ENCODE data around the gene KLHL40. TPM values are rescaled to one million over a fixed set of nuclear protein-coding genes. Genes with fewer than 3 reads are reported as not detected.

The KLHL40 gene
- total and polyA plus RNA-seq, 10 of the 15 experiments (the other 5 are each of a cell fraction or from before 2014, with no cell fraction given), result not detected

DNA sequence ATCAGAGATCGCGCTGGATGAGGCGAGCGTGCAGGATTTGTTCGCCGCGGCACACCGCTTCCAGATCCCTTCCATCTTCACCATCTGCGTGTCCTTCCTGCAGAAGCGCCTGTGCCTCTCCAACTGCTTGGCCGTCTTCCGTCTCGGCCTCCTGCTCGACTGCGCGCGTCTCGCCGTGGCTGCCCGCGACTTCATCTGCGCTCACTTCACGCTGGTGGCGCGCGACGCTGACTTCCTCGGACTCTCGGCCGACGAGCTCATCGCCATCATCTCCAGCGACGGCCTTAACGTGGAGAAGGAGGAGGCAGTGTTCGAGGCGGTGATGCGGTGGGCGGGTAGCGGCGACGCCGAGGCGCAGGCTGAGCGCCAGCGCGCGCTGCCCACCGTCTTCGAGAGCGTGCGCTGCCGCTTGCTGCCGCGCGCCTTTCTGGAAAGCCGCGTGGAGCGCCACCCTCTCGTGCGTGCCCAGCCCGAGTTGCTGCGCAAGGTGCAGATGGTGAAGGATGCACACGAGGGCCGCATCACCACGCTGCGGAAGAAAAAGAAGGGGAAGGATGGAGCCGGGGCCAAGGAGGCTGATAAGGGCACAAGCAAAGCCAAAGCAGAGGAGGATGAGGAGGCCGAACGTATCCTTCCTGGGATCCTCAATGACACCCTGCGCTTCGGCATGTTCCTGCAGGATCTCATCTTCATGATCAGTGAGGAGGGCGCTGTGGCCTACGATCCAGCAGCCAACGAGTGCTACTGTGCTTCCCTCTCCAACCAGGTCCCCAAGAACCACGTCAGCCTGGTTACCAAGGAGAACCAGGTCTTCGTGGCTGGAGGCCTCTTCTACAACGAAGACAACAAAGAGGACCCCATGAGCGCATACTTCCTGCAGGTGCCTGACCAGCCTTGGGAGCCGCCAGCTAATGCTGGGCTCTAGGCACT lies 819 bp downstream of the KLHL40 start:
- intact Hi-C loops (cut with micrococcal nuclease; ENCODE audit: unreplicated experiment), result no loop called here
- no peak overlapping the region for H3K27ac ChIP-seq (ENCODE audit: control insufficient read depth, insufficient read depth)

DNA sequence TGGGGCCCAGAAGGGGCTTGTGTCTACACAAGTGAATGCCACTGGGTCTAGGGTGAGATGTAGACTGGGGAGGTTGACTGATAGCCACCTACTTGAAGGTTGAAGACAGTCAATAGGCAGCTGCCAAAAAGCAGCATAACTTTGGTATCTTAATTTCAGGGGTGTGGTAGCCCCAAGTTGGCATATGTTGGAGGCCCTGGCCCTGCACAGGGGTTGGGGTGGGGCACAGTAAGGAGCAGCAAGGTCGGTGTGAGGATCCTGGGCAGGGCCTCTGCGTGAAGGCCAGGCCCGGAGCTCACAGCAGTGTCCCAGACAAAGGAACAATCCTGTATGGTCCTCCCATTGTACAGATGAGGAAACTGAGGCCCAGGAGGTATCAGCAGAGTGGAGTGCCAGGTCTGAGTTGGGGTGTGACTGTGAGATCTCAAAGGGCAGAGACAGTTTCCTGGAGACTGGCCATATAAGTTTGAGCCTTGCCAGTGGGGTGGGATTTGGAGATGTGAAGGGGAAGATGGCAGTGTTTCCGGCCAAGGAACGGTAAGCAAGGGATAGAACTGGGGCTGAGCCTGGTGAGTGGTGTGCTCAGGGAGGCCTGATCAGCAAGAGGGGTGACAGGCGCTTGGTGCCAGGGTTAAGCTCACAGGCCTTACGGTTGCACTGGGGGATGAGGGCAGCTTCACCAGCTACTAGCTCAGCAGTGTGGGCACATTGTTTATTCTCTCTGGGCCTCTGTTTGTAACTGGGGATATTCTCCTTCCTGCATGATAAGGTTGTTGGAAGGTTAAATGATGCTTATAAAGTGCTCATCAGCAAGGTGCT lies 1.7 kb downstream of the KLHL40 start:
- no peaks in the 10 kb centered on the region for H3K4me1 ChIP-seq (ENCODE audit: control insufficient read depth, insufficient read depth, low read length)
- no peaks in the 10 kb centered on the region for H3K36me3 ChIP-seq (ENCODE audit: control insufficient read depth in 2 of 2, insufficient read depth in 2 of 2, low read length in 1 of 2)
- H3K4me3 ChIP-seq, result no peak overlapping the region
- H3K9me3 ChIP-seq (replicated peaks; ENCODE audit: control insufficient read depth, insufficient read depth, low read length), result no peaks in the 10 kb centered on the region
- SMC1A ChIA-PET (ENCODE audit: uncharacterized antibody, unreplicated experiment), result no interaction called here
- 48% methylated on average over 7 of the region's 7 CpGs for WGBS (ENCODE audit: insufficient coverage, insufficient replicate concordance, low lambda C conversion rate, missing lambda C conversion rate)
- no peak overlapping the region for H3K9ac ChIP-seq (ENCODE audit: control insufficient read depth, insufficient read depth, low read length)
- DNase-seq (ENCODE audit: low read depth, low spot score), result no peak
- H3K4me2 ChIP-seq (ENCODE audit: control insufficient read depth, insufficient read depth), result no peak overlapping the region
- BruUV-seq (replicated peaks), result no TSS peak
- TF ChIP-seq NFYA (IDR thresholded peaks at IDR 0.05; ENCODE audit: borderline replicate concordance, low read depth, low read length) (no peak), RFX5 (IDR thresholded peaks at IDR 0.05; ENCODE audit: low read depth, low read length) (no peak), ZSCAN29 (IDR thresholded peaks at IDR 0.05) (no peak), SMC3 (IDR thresholded peaks at IDR 0.05; ENCODE audit: borderline replicate concordance, low read length) (no peak), EGR1 (IDR thresholded peaks at IDR 0.05; ENCODE audit: borderline replicate concordance in 1 of 2, low read depth in 2 of 2, low read length in 2 of 2) (no peak), RCOR1 (conservative IDR thresholded peaks at IDR 0.05; ENCODE audit: low read depth, low read length) (no peak), EZH2 (IDR thresholded peaks at IDR 0.05; ENCODE audit: borderline replicate concordance, control insufficient read depth, low read depth, low read length) (no peak)
- POLR2A ChIA-PET, result no interaction called here
- H4K20me1 ChIP-seq (ENCODE audit: control insufficient read depth, insufficient read depth), result no peaks in the 10 kb centered on the region
- RAD21 ChIA-PET (ENCODE audit: unreplicated experiment), result no interaction called here
- no peak overlapping the region for H2AFZ ChIP-seq (ENCODE audit: control insufficient read depth, low read depth, low read length)
- CTCF ChIA-PET, result no interaction called here
- ATAC-seq, result no peak
- H3K27me3 ChIP-seq (replicated peaks in 1 of 2; ENCODE audit: control insufficient read depth in 2 of 2, insufficient read depth in 2 of 2, low read length in 1 of 2), result no peaks in the 10 kb centered on the region
- no peak for FAIRE-seq
- H3K79me2 ChIP-seq (ENCODE audit: control insufficient read depth, insufficient read depth, low read length), result no peaks in the 10 kb centered on the region
- no peak overlapping the region for H3K27ac ChIP-seq (ENCODE audit: control insufficient read depth, insufficient read depth)
- intact Hi-C loops (cut with micrococcal nuclease; ENCODE audit: unreplicated experiment) (no loop called here), in situ Hi-C loops (cut with MboI) (no loop called here)

More for the DNA sequence above, 819 bp downstream of the KLHL40 start:
- no peak for FAIRE-seq
- no peaks in the 10 kb centered on the region for H3K79me2 ChIP-seq (ENCODE audit: control insufficient read depth, insufficient read depth, low read length)
- H2AFZ ChIP-seq (ENCODE audit: control insufficient read depth, low read depth, low read length), result no peak overlapping the region
- ChIA-PET SMC1A (ENCODE audit: uncharacterized antibody, unreplicated experiment) (no interaction called here), RAD21 (ENCODE audit: unreplicated experiment) (no interaction called here), POLR2A (no interaction called here), CTCF (no interaction called here)
- BruUV-seq (replicated peaks), result no TSS peak
- H3K4me3 ChIP-seq, result no peak overlapping the region
- H3K4me2 ChIP-seq (ENCODE audit: control insufficient read depth, insufficient read depth), result no peak overlapping the region
- no peaks in the 10 kb centered on the region for H3K9me3 ChIP-seq (replicated peaks; ENCODE audit: control insufficient read depth, insufficient read depth, low read length)
- TF ChIP-seq NFIC (IDR thresholded peaks at IDR 0.05; ENCODE audit: low read depth, low read length) (no peak), PML (IDR thresholded peaks at IDR 0.05; ENCODE audit: low read length) (no peak), POLR2AphosphoS5 (IDR thresholded peaks at IDR 0.05; ENCODE audit: low read length) (no peak), POLR2AphosphoS2 (IDR thresholded peaks at IDR 0.05; ENCODE audit: low read depth, low read length) (no peak), ATF3 (IDR thresholded peaks at IDR 0.05; ENCODE audit: borderline replicate concordance, extremely low read depth, low read depth, low read length) (no peak), TARDBP (IDR thresholded peaks at IDR 0.05; ENCODE audit: borderline replicate concordance) (no peak)
- H3K9ac ChIP-seq (ENCODE audit: control insufficient read depth, insufficient read depth, low read length), result no peak overlapping the region
- DNase-seq (ENCODE audit: low read depth, low spot score), result no peak
- H3K36me3 ChIP-seq (ENCODE audit: control insufficient read depth in 2 of 2, insufficient read depth in 2 of 2, low read length in 1 of 2), result no peaks in the 10 kb centered on the region
- no peaks in the 10 kb centered on the region for H3K4me1 ChIP-seq (ENCODE audit: control insufficient read depth, insufficient read depth, low read length)
- no peak for ATAC-seq
- H3K27me3 ChIP-seq (replicated peaks in 1 of 2; ENCODE audit: control insufficient read depth in 2 of 2, insufficient read depth in 2 of 2, low read length in 1 of 2), result no peaks in the 10 kb centered on the region
- 62% methylated on average over 80 of the region's 80 CpGs for WGBS (ENCODE audit: insufficient coverage, insufficient replicate concordance, low lambda C conversion rate, missing lambda C conversion rate)
- in situ Hi-C loops (cut with MboI), result no loop called here
- H4K20me1 ChIP-seq (ENCODE audit: control insufficient read depth, insufficient read depth), result no peaks in the 10 kb centered on the region
